ENCODE measurements around the gene ABCD2.

GRCh38 chr12:39538679-39539104 lies 80.9 kb downstream of the ABCD2 start:
- TF ChIP-seq CTCF (IDR thresholded peaks at IDR 0.05; ENCODE audit: insufficient read depth, low read depth, low read length) (no peak), EZH2 (IDR thresholded peaks at IDR 0.05; ENCODE audit: insufficient read depth, low read length) (no peak)

All from astrocyte (in vitro differentiated cells and primary cell).